Motor neuron (in vitro differentiated cells): ENCODE data around the gene BCAM. TPM values are rescaled to one million over a fixed set of nuclear protein-coding genes. Genes with fewer than 3 reads are reported as not detected.

Source experiments
- total RNA-seq, 8 experiments: library from RNA; unstranded; fragments of 300-600 nt; gene quantifications; 2 replicates each; pipeline versions ENCODE4 v1.2.3 to v1.2.4, GENCODE V29; 2022

BCAM gene
- total RNA-seq, 8 experiments from 2014 or later = 1.7 to 10.6 (median 6.1) TPM

Other genes starting within 250 kb of the BCAM start
- gene IGSF23, start 195.5 kb upstream of the BCAM start, total RNA-seq = 1 to 10 TPM in 1 of 8 experiments, under 1 TPM in 1, not detected in 6; 0.72 to 2.2 TPM
- gene PVR, start 165.2 kb upstream of the BCAM start, total RNA-seq = 10 to 100 TPM in 7 of 8 experiments, 1 to 10 TPM in 1; 9.7 to 62.3 (median 32.0) TPM
- gene CEACAM19, start 137.6 kb upstream of the BCAM start, total RNA-seq = 1 to 10 TPM in 7 of 8 experiments, under 1 TPM in 1; 0.96 to 6.2 (median 2.2) TPM
- gene CEACAM16, start 110.0 kb upstream of the BCAM start, total RNA-seq = under 1 TPM in 1 of 8 experiments, not detected in 7; 0.19 TPM
- 10 to 100 TPM in 3 of 8 experiments, 1 to 10 TPM in 5; 1.2 to 26.8 (median 3.6) TPM for gene BCL3, start 60.4 kb upstream of the BCAM start, total RNA-seq
- gene CBLC, start 31.2 kb upstream of the BCAM start, total RNA-seq = not detected
- 10 to 100 TPM; 35.7 to 99.7 (median 49.5) TPM for gene NECTIN2, start 37.2 kb downstream of the BCAM start, total RNA-seq
- 100 to 1,000 TPM in 1 of 8 experiments, 10 to 100 TPM in 7; 30.9 to 141 (median 58.9) TPM for gene TOMM40, start 82.2 kb downstream of the BCAM start, total RNA-seq
- 100 to 1,000 TPM in 2 of 8 experiments, 10 to 100 TPM in 3, 1 to 10 TPM in 3; 4.6 to 248 (median 30.2) TPM for gene APOE, start 96.7 kb downstream of the BCAM start, total RNA-seq
- gene APOC1, start 105.5 kb downstream of the BCAM start, total RNA-seq = 10 to 100 TPM in 4 of 8 experiments, 1 to 10 TPM in 4; 1.1 to 77.6 (median 9.3) TPM
- not detected for gene APOC4, start 133.1 kb downstream of the BCAM start, total RNA-seq
- 1 to 10 TPM in 1 of 8 experiments, under 1 TPM in 2, not detected in 5; 0.49 to 1.0 (median 0.56) TPM for gene APOC2, start 136.9 kb downstream of the BCAM start, total RNA-seq
- 10 to 100 TPM; 37.2 to 81.3 (median 59.5) TPM for gene CLPTM1, start 146.3 kb downstream of the BCAM start, total RNA-seq
- 10 to 100 TPM in 2 of 8 experiments, 1 to 10 TPM in 6; 1.7 to 15.4 (median 5.4) TPM for gene RELB, start 192.4 kb downstream of the BCAM start, total RNA-seq
- 10 to 100 TPM; 22.2 to 82.6 (median 34.6) TPM for gene CLASRP, start 229.9 kb downstream of the BCAM start, total RNA-seq